SK-N-SH (cell line): ENCODE results near the gene BCL2L13. TPM values are rescaled to one million over a fixed set of nuclear protein-coding genes. Genes with fewer than 3 reads are reported as not detected.

Experiments used
- CTCF ChIA-PET: fragments of 300-600, 350-600 bp; formaldehyde crosslinking; extraction: SDS; loops from one replicate; lab custom pipeline; 2021; lab: Yijun Ruan, JAX
- POLR2A ChIA-PET: fragments of 350-600 bp; sonication (Branson Sonifier 250); formaldehyde crosslinking; extraction: SDS; loops from one replicate; lab custom pipeline; 2020; ENCODE audit warnings: antibody characterized with exemption, inconsistent platforms; lab: Yijun Ruan, JAX
- DNase-seq: peaks from one replicate; pipeline ENCODE4 v3.0.0; 2012
- H2AFZ ChIP-seq: fragments of 200-600 bp; sonication (generic); 2 replicates; pipeline ENCODE4 v1.8.1; 2016; ENCODE audit warnings: antibody characterized with exemption, mild to moderate bottlenecking, low read depth
- H3F3A ChIP-seq: fragments of 200-600 bp; sonication (generic); replicated peaks from 2 replicates; pipeline ENCODE3; 2016; ENCODE audit warnings: antibody characterized with exemption, mild to moderate bottlenecking; ENCODE audit not compliant: insufficient read depth
- H3K27ac ChIP-seq, 2 experiments: fragments of 200-500 bp in 1 of 2; fragments of 200-600 bp in 1 of 2; sonication (Bioruptor generic) in 1 of 2; sonication (generic), shearing (Covaris generic) in 1 of 2; 2 replicates each; pipeline versions ENCODE4 v1.5.1 to v1.6.1; 2014 to 2016; ENCODE audit warnings: low read depth in 2 of 2, inconsistent platforms in 1 of 2, low read length in 1 of 2, mild to moderate bottlenecking in 1 of 2, mixed read lengths in 1 of 2
- H3K27me3 ChIP-seq: fragments of 200-600 bp; sonication (generic), shearing (Covaris generic); 2 replicates; pipeline ENCODE4 v1.6.1; 2016; ENCODE audit warnings: mixed run types; ENCODE audit not compliant: insufficient read depth
- H3K36me3 ChIP-seq, 2 experiments: fragments of 200-500 bp in 1 of 2; fragments of 200-600 bp in 1 of 2; sonication (Bioruptor generic) in 1 of 2; sonication (generic) in 1 of 2; replicated peaks in 1 of 2; 2 replicates each; pipeline versions ENCODE3 to v1.5.1; 2014 to 2016; ENCODE audit warnings: low read length in 1 of 2, mild to moderate bottlenecking in 1 of 2; ENCODE audit not compliant: insufficient read depth in 2 of 2, control insufficient read depth in 1 of 2
- H3K4me1 ChIP-seq, 2 experiments: fragments of 200-500 bp in 1 of 2; fragments of 200-600 bp in 1 of 2; sonication (Bioruptor generic) in 1 of 2; sonication (generic), shearing (Covaris generic) in 1 of 2; 2 replicates each; pipeline versions ENCODE4 v1.5.1 to v1.6.1; 2014 to 2016; ENCODE audit warnings: low read depth in 1 of 2, low read length in 1 of 2, mixed run types in 1 of 2; ENCODE audit not compliant: insufficient read depth in 2 of 2, control insufficient read depth in 1 of 2
- H3K4me2 ChIP-seq: fragments of 200-600 bp; sonication (generic), shearing (Covaris generic); 2 replicates; pipeline ENCODE4 v1.6.1; 2017; ENCODE audit warnings: mixed run types
- H3K4me3 ChIP-seq, 2 experiments: fragments of 200-500 bp in 1 of 2; fragments of 200-600 bp in 1 of 2; sonication (Bioruptor generic) in 1 of 2; sonication (generic), shearing (Covaris generic) in 1 of 2; 2 replicates each; pipeline versions ENCODE4 v1.5.1 to v1.8.1; 2014 to 2016; ENCODE audit warnings: low read depth in 2 of 2, inconsistent platforms in 1 of 2, low read length in 1 of 2, mild to moderate bottlenecking in 1 of 2, mixed read lengths in 1 of 2, moderate library complexity in 1 of 2
- H3K79me2 ChIP-seq: fragments of 200-600 bp; sonication (generic); 2 replicates; pipeline ENCODE4 v1.8.1; 2017; ENCODE audit warnings: mild to moderate bottlenecking; ENCODE audit not compliant: insufficient read depth
- H3K9ac ChIP-seq: fragments of 200-600 bp; sonication (generic); 2 replicates; pipeline ENCODE4 v1.6.1; 2017; ENCODE audit warnings: mixed run types
- H3K9me2 ChIP-seq: fragments of 200-600 bp; sonication (generic); 2 replicates; pipeline ENCODE4 v1.6.1; 2017; ENCODE audit warnings: mixed run types
- H3K9me3 ChIP-seq: fragments of 200-600 bp; sonication (generic); 2 replicates; pipeline ENCODE4 v1.6.1; 2017; ENCODE audit warnings: mixed run types, mild to moderate bottlenecking, moderate library complexity
- H4K20me1 ChIP-seq: fragments of 200-600 bp; sonication (generic); 2 replicates; pipeline ENCODE4 v1.6.1; 2017; ENCODE audit warnings: mild to moderate bottlenecking, mixed run types; ENCODE audit not compliant: insufficient read depth
- CHD2 ChIP-seq: fragments of 150-350 bp; IDR thresholded peaks from 2 replicates; pipeline ENCODE4 v1.6.1; 2018; ENCODE audit warnings: low read length; ENCODE audit not compliant: partially characterized antibody
- ELF1 ChIP-seq: IDR thresholded peaks from 2 replicates; pipeline ENCODE4 v1.4.0; 2012
- EZH2phosphoT487 ChIP-seq: fragments of 200-600 bp; sonication (generic); IDR thresholded peaks from 2 replicates; pipeline ENCODE4 v1.6.1; 2017; ENCODE audit warnings: low read depth, mixed run types, mild to moderate bottlenecking, antibody characterized with exemption, moderate library complexity, borderline replicate concordance
- FOSL2 ChIP-seq: IDR thresholded peaks from 2 replicates; pipeline ENCODE4 v1.4.0; 2012; ENCODE audit warnings: low read depth, mild to moderate bottlenecking, moderate library complexity, borderline replicate concordance
- FOXM1 ChIP-seq: IDR thresholded peaks from 2 replicates; pipeline ENCODE4 v1.4.0; 2012; ENCODE audit warnings: low read depth, mild to moderate bottlenecking
- GATA2 ChIP-seq: sonication (generic); formaldehyde crosslinking; IDR thresholded peaks from 2 replicates; pipeline ENCODE4 v1.5.0; 2020; ENCODE audit warnings: mild to moderate bottlenecking, missing genetic modification reagents
- JUND ChIP-seq: IDR thresholded peaks from 2 replicates; pipeline ENCODE4 v1.4.0; 2012
- MXI1 ChIP-seq: IDR thresholded peaks from 2 replicates; pipeline ENCODE4 v1.6.1; 2012; ENCODE audit warnings: mild to moderate bottlenecking, low read depth, low read length, improper control_type of control experiment
- NRF1 ChIP-seq: IDR thresholded peaks from 2 replicates; pipeline ENCODE4 v1.6.1; 2012; ENCODE audit warnings: low read depth, mild to moderate bottlenecking, low read length
- POLR2AphosphoS5 ChIP-seq: IDR thresholded peaks from 2 replicates; pipeline ENCODE4 v1.6.1; 2012; ENCODE audit warnings: low read depth, low read length
- RCOR1 ChIP-seq: fragments of 150-350 bp; IDR thresholded peaks from 2 replicates; pipeline ENCODE4 v1.6.1; 2017; ENCODE audit warnings: antibody characterized with exemption, low read length
- SIN3A ChIP-seq: IDR thresholded peaks from 2 replicates; pipeline ENCODE4 v1.6.1; 2012; ENCODE audit warnings: low read depth, mild to moderate bottlenecking, low read length, moderate library complexity, borderline replicate concordance
- TAF1 ChIP-seq: IDR thresholded peaks from 2 replicates; pipeline ENCODE4 v1.6.1; 2012; ENCODE audit warnings: low read depth, mild to moderate bottlenecking, low read length, moderate library complexity, borderline replicate concordance
- TCF12 ChIP-seq: IDR thresholded peaks from 2 replicates; pipeline ENCODE4 v1.4.0; 2012
- TEAD4 ChIP-seq: IDR thresholded peaks from 2 replicates; pipeline ENCODE4 v1.4.0; 2012; ENCODE audit warnings: mild to moderate bottlenecking, borderline replicate concordance; ENCODE audit not compliant: insufficient read depth
- YY1 ChIP-seq: IDR thresholded peaks from 2 replicates; pipeline ENCODE4 v1.4.0; 2012; ENCODE audit warnings: low read depth, mild to moderate bottlenecking
- WGBS: methylation state at CpG from one replicate; pipeline ENCODE4 v1.1.6; 2017; ENCODE audit warnings: low lambda C conversion rate; 5-methylcytosine and 5-hydroxymethylcytosine counted together
- polyA plus RNA-seq, 3 experiments: library from polyadenylated mRNA; depleted of rRNA; stranded (reverse); fragments of >200 nt; gene quantifications; 2 replicates each; pipeline ENCODE4 v1.2.3, GENCODE V29; 2012
- TF ChIP-seq, protein P1 (sequence below): fragments of 150-350 bp; IDR thresholded peaks from 2 replicates; pipeline ENCODE4 v1.6.1; 2016; ENCODE audit warnings: mild to moderate bottlenecking, low read depth, low read length
- TF ChIP-seq, protein P2 (sequence below): IDR thresholded peaks from 2 replicates; pipeline ENCODE4 v1.4.0; 2012; ENCODE audit warnings: low read depth, borderline replicate concordance
- TF ChIP-seq, protein P3 (sequence below): IDR thresholded peaks from 2 replicates; pipeline ENCODE4 v1.4.0; 2012; ENCODE audit warnings: low read depth
- TF ChIP-seq, protein P4 (sequence below): fragments of 150-350 bp; IDR thresholded peaks from 2 replicates; pipeline ENCODE4 v1.6.1; 2017; ENCODE audit warnings: antibody characterized with exemption, low read length, low read depth, borderline replicate concordance

Gene BCL2L13
- polyA plus RNA-seq, 1 of the 3 experiments (the other 2 are of a cell fraction) = 37.1 TPM

DNA sequence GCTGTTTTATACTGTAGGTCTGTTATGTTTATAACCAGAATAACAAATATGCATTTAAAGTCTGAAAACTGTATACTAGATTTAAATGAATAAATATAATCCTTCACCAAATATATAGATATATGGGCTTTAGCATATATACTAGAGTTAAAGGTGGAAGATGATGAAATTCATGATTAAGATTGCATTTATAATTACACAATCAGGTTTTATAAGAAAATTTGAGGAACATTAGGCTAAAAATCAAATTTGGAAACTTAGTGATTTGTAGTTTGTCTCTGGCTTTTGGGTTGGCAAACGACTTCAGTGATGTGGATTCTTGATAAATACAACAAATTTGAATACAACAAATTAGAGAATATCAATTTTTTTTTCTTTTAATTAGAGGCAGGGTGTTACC is 10.0 kb downstream of the BCL2L13 start:
- Histone ChIP-seq H3K9ac (no peak overlapping the region), H3K79me2 (peaks cover 78% of the 10 kb centered on the region), H3K9me2 (no peaks in the 10 kb centered on the region), H3K9me3 (no peaks in the 10 kb centered on the region), H3K27ac (no peak overlapping the region), H4K20me1 (no peaks in the 10 kb centered on the region), H3K27me3 (no peaks in the 10 kb centered on the region), H3K36me3 (peaks cover 0 to 10% of the 10 kb centered on the region in 2 experiments), H3K4me3 (no peak overlapping the region), H3F3A (no peaks in the 10 kb centered on the region), H3K4me2 (no peak overlapping the region), H3K4me1 (no peaks in the 10 kb centered on the region), H2AFZ (no peak overlapping the region)
- POLR2A ChIA-PET = interaction anchor here (1.0 kb wide), 1 partner anchor 9 kb away, joined by 4 read pairs; no protein-coding TSS in a partner anchor
- DNase-seq = no peak
- no peak for TF ChIP-seq CHD2
- TF ChIP-seq POLR2AphosphoS5 = no peak
- no peak for TF ChIP-seq YY1
- TF ChIP-seq FOSL2 = no peak
- TF ChIP-seq EZH2phosphoT487 = no peak
- TF ChIP-seq SIN3A = no peak
- no peak for TF ChIP-seq FOXM1
- TF ChIP-seq RCOR1 = no peak
- no peak for TF ChIP-seq TAF1
- no peak for TF ChIP-seq TCF12
- no peak for TF ChIP-seq ELF1
- TF ChIP-seq NRF1 = no peak
- TF ChIP-seq, protein P1, sequence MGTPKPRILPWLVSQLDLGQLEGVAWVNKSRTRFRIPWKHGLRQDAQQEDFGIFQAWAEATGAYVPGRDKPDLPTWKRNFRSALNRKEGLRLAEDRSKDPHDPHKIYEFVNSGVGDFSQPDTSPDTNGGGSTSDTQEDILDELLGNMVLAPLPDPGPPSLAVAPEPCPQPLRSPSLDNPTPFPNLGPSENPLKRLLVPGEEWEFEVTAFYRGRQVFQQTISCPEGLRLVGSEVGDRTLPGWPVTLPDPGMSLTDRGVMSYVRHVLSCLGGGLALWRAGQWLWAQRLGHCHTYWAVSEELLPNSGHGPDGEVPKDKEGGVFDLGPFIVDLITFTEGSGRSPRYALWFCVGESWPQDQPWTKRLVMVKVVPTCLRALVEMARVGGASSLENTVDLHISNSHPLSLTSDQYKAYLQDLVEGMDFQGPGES = no peak
- TF ChIP-seq, protein P2, sequence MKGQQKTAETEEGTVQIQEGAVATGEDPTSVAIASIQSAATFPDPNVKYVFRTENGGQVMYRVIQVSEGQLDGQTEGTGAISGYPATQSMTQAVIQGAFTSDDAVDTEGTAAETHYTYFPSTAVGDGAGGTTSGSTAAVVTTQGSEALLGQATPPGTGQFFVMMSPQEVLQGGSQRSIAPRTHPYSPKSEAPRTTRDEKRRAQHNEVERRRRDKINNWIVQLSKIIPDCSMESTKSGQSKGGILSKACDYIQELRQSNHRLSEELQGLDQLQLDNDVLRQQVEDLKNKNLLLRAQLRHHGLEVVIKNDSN = no peak
- no peak for TF ChIP-seq TEAD4
- TF ChIP-seq, protein P3, sequence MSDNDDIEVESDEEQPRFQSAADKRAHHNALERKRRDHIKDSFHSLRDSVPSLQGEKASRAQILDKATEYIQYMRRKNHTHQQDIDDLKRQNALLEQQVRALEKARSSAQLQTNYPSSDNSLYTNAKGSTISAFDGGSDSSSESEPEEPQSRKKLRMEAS = no peak
- no peak for TF ChIP-seq MXI1
- TF ChIP-seq GATA2 (CRISPR knock-in tag) = no peak
- TF ChIP-seq, protein P4, sequence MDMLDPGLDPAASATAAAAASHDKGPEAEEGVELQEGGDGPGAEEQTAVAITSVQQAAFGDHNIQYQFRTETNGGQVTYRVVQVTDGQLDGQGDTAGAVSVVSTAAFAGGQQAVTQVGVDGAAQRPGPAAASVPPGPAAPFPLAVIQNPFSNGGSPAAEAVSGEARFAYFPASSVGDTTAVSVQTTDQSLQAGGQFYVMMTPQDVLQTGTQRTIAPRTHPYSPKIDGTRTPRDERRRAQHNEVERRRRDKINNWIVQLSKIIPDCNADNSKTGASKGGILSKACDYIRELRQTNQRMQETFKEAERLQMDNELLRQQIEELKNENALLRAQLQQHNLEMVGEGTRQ = no peak
- TF ChIP-seq JUND = no peak
- WGBS = 75% methylated on average over 1 of the region's 1 CpG
- CTCF ChIA-PET = no interaction called here
